GM23338 (cell line): Measurements from ENCODE around the gene KRTAP10-6. TPM values are rescaled to one million over a fixed set of nuclear protein-coding genes. Genes with fewer than 3 reads are reported as not detected.

Experiments
- ATAC-seq: fragments of 200-7000 bp; cut with Tn5 transposase; 3 replicates; pipeline ENCODE4 v1.9.1; 2020
- DNase-seq: peaks from one replicate; pipeline ENCODE4 v3.0.0-alpha.2; 2015; ENCODE audit warnings: low spot score
- H2AFZ ChIP-seq: fragments of 200-600 bp; sonication (generic); 2 replicates; pipeline ENCODE4 v1.8.0; 2016; ENCODE audit warnings: antibody characterized with exemption, mild to moderate bottlenecking, moderate library complexity
- H3F3A ChIP-seq: fragments of 200-600 bp; sonication (generic); replicated peaks from 2 replicates; pipeline ENCODE4 v1.8.0; 2017; ENCODE audit warnings: antibody characterized with exemption, mixed run types, low read depth
- H3K27ac ChIP-seq: fragments of 200-600 bp; sonication (generic); 2 replicates; pipeline ENCODE4 v1.6.1; 2016; ENCODE audit warnings: low read depth
- H3K27me3 ChIP-seq: fragments of 200-600 bp; sonication (generic); 2 replicates; pipeline ENCODE4 v1.8.0; 2016; ENCODE audit warnings: mild to moderate bottlenecking, mixed run types, moderate library complexity; ENCODE audit not compliant: insufficient read depth
- H3K36me3 ChIP-seq: fragments of 200-600 bp; sonication (generic); 2 replicates; pipeline ENCODE4 v1.8.0; 2016; ENCODE audit warnings: mild to moderate bottlenecking; ENCODE audit not compliant: insufficient read depth
- H3K4me1 ChIP-seq: fragments of 200-600 bp; sonication (generic); 2 replicates; pipeline ENCODE4 v1.8.0; 2016; ENCODE audit warnings: mild to moderate bottlenecking, moderate library complexity; ENCODE audit not compliant: insufficient read depth
- H3K4me2 ChIP-seq: fragments of 200-600 bp; sonication (generic); 2 replicates; pipeline ENCODE4 v1.7.1; 2017; ENCODE audit warnings: mixed run types
- H3K4me3 ChIP-seq: fragments of 200-600 bp; sonication (generic); 2 replicates; pipeline ENCODE4 v1.6.1; 2016; ENCODE audit warnings: mixed run types
- H3K79me2 ChIP-seq: fragments of 200-600 bp; sonication (generic); replicated peaks from 2 replicates; pipeline ENCODE4 v1.8.0; 2017; ENCODE audit warnings: mild to moderate bottlenecking; ENCODE audit not compliant: insufficient read depth
- H3K9me2 ChIP-seq: fragments of 200-600 bp; sonication (generic); 2 replicates; pipeline ENCODE4 v1.8.0; 2017; ENCODE audit not compliant: insufficient read depth
- H4K20me1 ChIP-seq: fragments of 200-600 bp; sonication (generic); replicated peaks from 2 replicates; pipeline ENCODE4 v1.8.0; 2017; ENCODE audit warnings: mild to moderate bottlenecking; ENCODE audit not compliant: insufficient read depth
- H3K27ac Mint-ChIP-seq: 2 replicates; pipeline ENCODE4 v1.8.0; 2020; ENCODE audit warnings: inconsistent platforms, mild to moderate bottlenecking, moderate library complexity, mixed read lengths
- H3K27me3 Mint-ChIP-seq: 3 replicates; pipeline ENCODE4 v1.8.0; 2022; ENCODE audit warnings: low read depth, mild to moderate bottlenecking, moderate library complexity, mixed read lengths, inconsistent platforms; ENCODE audit not compliant: insufficient read depth, poor library complexity
- H3K36me3 Mint-ChIP-seq: 3 replicates; pipeline ENCODE4 v1.8.0; 2021; ENCODE audit warnings: low read depth, mild to moderate bottlenecking, inconsistent platforms, moderate library complexity, mixed read lengths
- H3K4me1 Mint-ChIP-seq: 3 replicates; pipeline ENCODE4 v1.8.0; 2020; ENCODE audit warnings: mild to moderate bottlenecking, inconsistent platforms, mixed read lengths
- H3K4me3 Mint-ChIP-seq: 3 replicates; pipeline ENCODE4 v1.8.0; 2021; ENCODE audit warnings: moderate library complexity, mild to moderate bottlenecking, inconsistent platforms, mixed read lengths
- H3K9me3 Mint-ChIP-seq: 3 replicates; pipeline ENCODE4 v1.8.0; 2020; ENCODE audit warnings: moderate library complexity, mild to moderate bottlenecking, inconsistent platforms, mixed read lengths
- CREB1 ChIP-seq: fragments of 250-450 bp; sonication (Bioruptor Pico); IDR thresholded peaks from 2 replicates; pipeline ENCODE4 v1.5.0; 2020; ENCODE audit warnings: low read depth, mild to moderate bottlenecking, moderate library complexity
- CTCF ChIP-seq, 2 experiments: fragments of 200-600 bp in 1 of 2; sonication (generic) in 1 of 2; conservative IDR thresholded peaks; 2 replicates each; pipeline versions ENCODE4 v1.5.1 to v1.6.1; 2016 to 2017; ENCODE audit warnings: antibody characterized with exemption in 2 of 2, low read depth in 2 of 2, mild to moderate bottlenecking in 2 of 2, moderate library complexity in 1 of 2
- ETS1 ChIP-seq: IDR thresholded peaks from 2 replicates; pipeline ENCODE4 v1.6.1; 2016; ENCODE audit warnings: antibody characterized with exemption
- EZH2 ChIP-seq: fragments of 200-600 bp; sonication (generic); IDR thresholded peaks from one replicate; pipeline ENCODE4 v1.8.0; 2017; ENCODE audit warnings: antibody characterized with exemption, mild to moderate bottlenecking, low read depth; ENCODE audit not compliant: unreplicated experiment
- EZH2phosphoT487 ChIP-seq: fragments of 200-600 bp; sonication (generic); IDR thresholded peaks from one replicate; pipeline ENCODE4 v1.8.1; 2018; ENCODE audit warnings: antibody characterized with exemption; ENCODE audit not compliant: unreplicated experiment
- JUNB ChIP-seq: IDR thresholded peaks from one replicate; pipeline ENCODE4 v1.6.1; 2016; ENCODE audit warnings: antibody characterized with exemption; ENCODE audit not compliant: unreplicated experiment
- NANOG ChIP-seq: IDR thresholded peaks from 2 replicates; pipeline ENCODE4 v1.6.1; 2016; ENCODE audit warnings: antibody characterized with exemption, borderline replicate concordance
- POLR2AphosphoS5 ChIP-seq: IDR thresholded peaks from 2 replicates; pipeline ENCODE4 v1.6.1; 2016; ENCODE audit warnings: antibody characterized with exemption, low read depth
- REST ChIP-seq: IDR thresholded peaks from one replicate; pipeline ENCODE4 v1.6.1; 2018; ENCODE audit warnings: antibody characterized with exemption; ENCODE audit not compliant: unreplicated experiment
- STAT1 ChIP-seq: IDR thresholded peaks from one replicate; pipeline ENCODE4 v1.6.1; 2016; ENCODE audit warnings: antibody characterized with exemption; ENCODE audit not compliant: unreplicated experiment
- ZNF114 ChIP-seq: fragments of 250-450 bp; sonication (Bioruptor Pico); IDR thresholded peaks from 2 replicates; pipeline ENCODE4 v1.5.0; 2020; ENCODE audit warnings: mild to moderate bottlenecking, moderate library complexity
- ZNF331 ChIP-seq: fragments of 250-450 bp; sonication (Bioruptor Pico); IDR thresholded peaks from 2 replicates; pipeline ENCODE4 v1.5.0; 2020; ENCODE audit warnings: low read depth, mild to moderate bottlenecking, moderate library complexity
- ZNF462 ChIP-seq: fragments of 250-450 bp; sonication (Bioruptor Pico); IDR thresholded peaks from 2 replicates; pipeline ENCODE4 v1.5.0; 2020; ENCODE audit warnings: mild to moderate bottlenecking, moderate library complexity
- polyA plus RNA-seq: library from polyadenylated mRNA; unstranded; fragments of >200 nt; fragmentation: Nextera tagmentation; extraction: Ambion mirVana; gene quantifications from 2 replicates; pipeline ENCODE4 v1.2.1, GENCODE V29; 2016
- total RNA-seq: library from RNA; depleted of rRNA; stranded (reverse); fragments of >200 nt; shearing (Covaris generic); gene quantifications from 2 replicates; pipeline ENCODE4 v1.2.3, GENCODE V29; 2014

The KRTAP10-6 gene
- total and polyA plus RNA-seq, 2 experiments from 2014 or later = not detected

GRCh38 chr21:44583800-44584147, 8.5 kb downstream of the KRTAP10-6 start:
- H3F3A ChIP-seq = no peaks in the 10 kb centered on the region
- ATAC-seq (no peak), DNase-seq (no peak)
- H3K4me2 ChIP-seq = no peak overlapping the region
- H3K9me3 Mint-ChIP-seq = peaks cover 11% of the 10 kb centered on the region; the same call in 2 of the 3 replicates
- no peak overlapping the region for H2AFZ ChIP-seq
- H3K9me2 ChIP-seq = no peaks in the 10 kb centered on the region
- no peak overlapping the region for H3K4me3 Mint-ChIP-seq
- no peak overlapping the region for H3K4me3 ChIP-seq
- no peak overlapping the region for H3K27ac Mint-ChIP-seq
- no peaks in the 10 kb centered on the region for H3K36me3 ChIP-seq
- H3K4me1 ChIP-seq = no peaks in the 10 kb centered on the region
- H3K27me3 ChIP-seq = no peaks in the 10 kb centered on the region
- no peak overlapping the region for H3K27ac ChIP-seq
- H4K20me1 ChIP-seq = no peaks in the 10 kb centered on the region
- H3K4me1 Mint-ChIP-seq = peaks cover 7% of the 10 kb centered on the region
- no peak for TF ChIP-seq NANOG
- TF ChIP-seq REST = no peak
- no peak for TF ChIP-seq EZH2phosphoT487
- TF ChIP-seq ETS1 = no peak
- no peak for TF ChIP-seq JUNB
- TF ChIP-seq ZNF462 (CRISPR knock-in tag) = no peak
- TF ChIP-seq EZH2 = no peak
- TF ChIP-seq CREB1 (CRISPR knock-in tag) = no peak
- no peak for TF ChIP-seq CTCF (conservative IDR thresholded peaks at IDR 0.05; ENCODE audit: low read depth in 2 of 2)
- TF ChIP-seq ZNF114 (CRISPR knock-in tag) = no peak
- TF ChIP-seq STAT1 = no peak
- TF ChIP-seq POLR2AphosphoS5 = no peak
- no peak for TF ChIP-seq ZNF331
- no peaks in the 10 kb centered on the region for H3K79me2 ChIP-seq
- peaks cover 9% of the 10 kb centered on the region for H3K27me3 Mint-ChIP-seq
- H3K36me3 Mint-ChIP-seq = no peaks in the 10 kb centered on the region
